IgD-negative memory B cell (primary cell): ENCODE data around the gene CNTRL. TPM values are rescaled to one million over a fixed set of nuclear protein-coding genes. Genes with fewer than 3 reads are reported as not detected.
"Not testable (repeated sequence)": the region's sequence is repeated elsewhere in the genome, so short reads cannot be mapped to it uniquely, and the experiment has no call there.

ENCODE experiments used
- H3K27ac Mint-ChIP-seq, 3 donors: one replicate each; pipeline ENCODE4 v1.8.0; 2020 to 2022; ENCODE audit warnings: mild to moderate bottlenecking in 3 of 3, mixed read lengths in 3 of 3, moderate library complexity in 1 of 3
- H3K27me3 Mint-ChIP-seq: one replicate; pipeline ENCODE4 v1.8.0; 2021; ENCODE audit warnings: mixed read lengths
- H3K36me3 Mint-ChIP-seq: one replicate; pipeline ENCODE4 v1.8.0; 2020; ENCODE audit warnings: mild to moderate bottlenecking, mixed read lengths
- H3K4me1 Mint-ChIP-seq, 3 donors: one replicate each; pipeline ENCODE4 v1.8.0; 2020 to 2022; ENCODE audit warnings: mixed read lengths in 3 of 3, mild to moderate bottlenecking in 1 of 3
- H3K4me3 Mint-ChIP-seq, 4 donors: one replicate each; pipeline ENCODE4 v1.8.0; 2020 to 2022; ENCODE audit warnings: mild to moderate bottlenecking in 4 of 4, mixed read lengths in 4 of 4, moderate library complexity in 3 of 4
- H3K9me3 Mint-ChIP-seq, 3 donors: one replicate each; pipeline ENCODE4 v1.8.0; 2020 to 2021; ENCODE audit warnings: mixed read lengths in 3 of 3, mild to moderate bottlenecking in 1 of 3
- polyA plus RNA-seq: library from polyadenylated mRNA; unstranded; fragments of 300-500 nt; fragmentation: Illumina TruSeq; gene quantifications from one replicate; pipeline ENCODE4 v1.2.3, GENCODE V29; 2021

Gene CNTRL
- polyA plus RNA-seq, 1 donor from 2014 or later: 30.4 TPM

GRCh38 chr9:121168052-121168451 is 93.3 kb downstream of the CNTRL start:
- H3K36me3 Mint-ChIP-seq: peaks cover 7% of the 10 kb centered on the region
- H3K27ac Mint-ChIP-seq: peak overlapping the region in 1 of 3 donors; percentile 78
- H3K4me1 Mint-ChIP-seq: peaks cover 0 to 10% (median 1%) of the 10 kb centered on the region in 3 donors
- H3K9me3 Mint-ChIP-seq: no peaks in the 10 kb centered on the region
- no peak overlapping the region for H3K4me3 Mint-ChIP-seq
- no peaks in the 10 kb centered on the region for H3K27me3 Mint-ChIP-seq

GRCh38 chr9:121169094-121169601 is 94.4 kb downstream of the CNTRL start:
- peaks cover 0 to 10% (median 0%) of the 10 kb centered on the region in 3 donors for H3K4me1 Mint-ChIP-seq
- no peaks in the 10 kb centered on the region for H3K27me3 Mint-ChIP-seq
- H3K27ac Mint-ChIP-seq: peak overlapping the region in 2 of 3 donors; percentile 74 to 86
- H3K36me3 Mint-ChIP-seq: peaks cover 7% of the 10 kb centered on the region
- no peaks in the 10 kb centered on the region for H3K9me3 Mint-ChIP-seq
- H3K4me3 Mint-ChIP-seq: no peak overlapping the region

- H3K4me1 Mint-ChIP-seq: peaks cover 0 to 4% (median 1%) of the 10 kb centered on the region in 3 donors
- no peak overlapping the region for H3K27ac Mint-ChIP-seq
- no peaks in the 10 kb centered on the region for H3K27me3 Mint-ChIP-seq
- no peaks in the 10 kb centered on the region for H3K9me3 Mint-ChIP-seq
- no peak overlapping the region for H3K4me3 Mint-ChIP-seq
- peaks cover 7% of the 10 kb centered on the region for H3K36me3 Mint-ChIP-seq
Observed at GRCh38 chr9:121171236-121171635, 96.5 kb downstream of the CNTRL start.

- no peaks in the 10 kb centered on the region for H3K9me3 Mint-ChIP-seq
- no peak overlapping the region for H3K4me3 Mint-ChIP-seq
- peak overlapping the region in 1 of 3 donors; percentile 65 for H3K27ac Mint-ChIP-seq
- H3K4me1 Mint-ChIP-seq: peaks cover 0 to 5% (median 3%) of the 10 kb centered on the region in 3 donors
- no peaks in the 10 kb centered on the region for H3K27me3 Mint-ChIP-seq
- H3K36me3 Mint-ChIP-seq: peaks cover 4% of the 10 kb centered on the region
Observed at GRCh38 chr9:121172726-121173487, 98.2 kb downstream of the CNTRL start.

GRCh38 chr9:121173501-121173900 is 98.7 kb downstream of the CNTRL start:
- Mint-ChIP-seq H3K9me3 (no peaks in the 10 kb centered on the region), H3K27ac (peak overlapping the region in 1 of 3 donors; percentile 57)

GRCh38 chr9:121178676-121179372 is 104.1 kb downstream of the CNTRL start:
- Mint-ChIP-seq H3K9me3 (no peaks in the 10 kb centered on the region), H3K4me1 (peaks cover 17 to 21% (median 18%) of the 10 kb centered on the region in 3 donors)

More at GRCh38 chr9:121173501-121173900, 98.7 kb downstream of the CNTRL start:
- Mint-ChIP-seq H3K27me3 (no peaks in the 10 kb centered on the region), H3K36me3 (peaks cover 4% of the 10 kb centered on the region), H3K4me1 (peaks cover 0 to 5% (median 3%) of the 10 kb centered on the region in 3 donors), H3K4me3 (no peak overlapping the region)

GRCh38 chr9:121179373-121179721 is 104.6 kb downstream of the CNTRL start:
- H3K27ac Mint-ChIP-seq, H3K27me3 Mint-ChIP-seq, H3K9me3 Mint-ChIP-seq: not testable (repeated sequence)

More at GRCh38 chr9:121178676-121179372, 104.1 kb downstream of the CNTRL start:
- Mint-ChIP-seq H3K4me3 (no peak overlapping the region), H3K36me3 (no peaks in the 10 kb centered on the region), H3K27ac (peak overlapping the region; percentile 16 to 51 (median 50)), H3K27me3 (no peaks in the 10 kb centered on the region)

GRCh38 chr9:121179930-121180681 is 105.4 kb downstream of the CNTRL start:
- Mint-ChIP-seq H3K36me3 (no peaks in the 10 kb centered on the region), H3K9me3 (no peaks in the 10 kb centered on the region), H3K27ac (peak overlapping the region in 2 of 3 donors; percentile 53 to 61), H3K4me1 (peaks cover 26 to 30% (median 27%) of the 10 kb centered on the region in 3 donors), H3K27me3 (no peaks in the 10 kb centered on the region), H3K4me3 (no peak overlapping the region)

More at GRCh38 chr9:121179373-121179721, 104.6 kb downstream of the CNTRL start:
- H3K4me1 Mint-ChIP-seq: peaks cover 18 to 25% (median 22%) of the 10 kb centered on the region in 3 donors
- not testable (repeated sequence) for H3K4me3 Mint-ChIP-seq, H3K36me3 Mint-ChIP-seq

- Mint-ChIP-seq H3K4me1 (peaks cover 32 to 44% (median 41%) of the 10 kb centered on the region in 3 donors), H3K27me3 (no peaks in the 10 kb centered on the region), H3K27ac (peak overlapping the region in 2 of 3 donors; percentile 47 to 69), H3K36me3 (peaks cover 3% of the 10 kb centered on the region), H3K9me3 (no peaks in the 10 kb centered on the region), H3K4me3 (peak overlapping the region in 1 of 4 donors; percentile 40)
Observed at GRCh38 chr9:121182101-121182836, 107.5 kb downstream of the CNTRL start.

- peak overlapping the region; percentile 75 to 86 (median 83) for H3K27ac Mint-ChIP-seq
- no peaks in the 10 kb centered on the region for H3K9me3 Mint-ChIP-seq
- H3K4me3 Mint-ChIP-seq: peak overlapping the region in 3 of 4 donors; percentile 30 to 77 (median 36)
- peaks cover 34 to 48% (median 46%) of the 10 kb centered on the region in 3 donors for H3K4me1 Mint-ChIP-seq
- H3K36me3 Mint-ChIP-seq: peaks cover 3% of the 10 kb centered on the region
- H3K27me3 Mint-ChIP-seq: no peaks in the 10 kb centered on the region
Observed at GRCh38 chr9:121182989-121183388, 108.2 kb downstream of the CNTRL start.

- Mint-ChIP-seq H3K27ac (peak overlapping the region; percentile 75 to 86 (median 83)), H3K36me3 (peaks cover 3% of the 10 kb centered on the region), H3K9me3 (no peaks in the 10 kb centered on the region), H3K4me3 (peak overlapping the region in 2 of 4 donors; percentile 36 to 70), H3K4me1 (peaks cover 38 to 53% (median 47%) of the 10 kb centered on the region in 3 donors), H3K27me3 (no peaks in the 10 kb centered on the region)
Observed at GRCh38 chr9:121183666-121184423, 109.1 kb downstream of the CNTRL start.

- Mint-ChIP-seq H3K4me3 (peak overlapping the region in 1 of 4 donors; percentile 70), H3K4me1 (peaks cover 40 to 55% (median 51%) of the 10 kb centered on the region in 3 donors), H3K36me3 (peaks cover 3% of the 10 kb centered on the region), H3K27ac (peak overlapping the region in 2 of 3 donors; percentile 49 to 86), H3K9me3 (no peaks in the 10 kb centered on the region), H3K27me3 (no peaks in the 10 kb centered on the region)
Observed at GRCh38 chr9:121184463-121184862, 109.7 kb downstream of the CNTRL start.

- Mint-ChIP-seq H3K27ac (peak overlapping the region; percentile 43 to 74 (median 49)), H3K4me1 (peaks cover 40 to 55% (median 53%) of the 10 kb centered on the region in 3 donors), H3K9me3 (no peaks in the 10 kb centered on the region), H3K36me3 (peaks cover 3% of the 10 kb centered on the region), H3K27me3 (no peaks in the 10 kb centered on the region), H3K4me3 (peak overlapping the region in 3 of 4 donors; percentile 6 to 58 (median 44))
Observed at GRCh38 chr9:121185178-121185745, 110.5 kb downstream of the CNTRL start.
